Caco-2 (cell line): ENCODE measurements around the gene CABP1. TPM values are rescaled to one million over a fixed set of nuclear protein-coding genes. Genes with fewer than 3 reads are reported as not detected.

Experiments
- BruUV-seq: library from RNA; stranded (reverse); fragments of 400-500 nt; replicated peaks from 2 replicates; lab custom pipeline; 2021; lab: Mats Ljungman, UMichigan
- CTCF ChIA-PET: fragments of 300-600 bp; sonication (Branson Sonifier 250); formaldehyde crosslinking; loops from one replicate; lab custom pipeline; 2022; ENCODE audit warnings: antibody characterized with exemption; lab: Charles Lee
- POLR2A ChIA-PET: fragments of 300-600 bp; sonication (Branson Sonifier 250); formaldehyde crosslinking; loops from one replicate; lab custom pipeline; 2022; ENCODE audit warnings: antibody characterized with exemption; lab: Charles Lee
- DNase-seq, 2 experiments: peaks; one replicate each; pipeline versions ENCODE4 v3.0.0 to v3.0.0-alpha.2; 2020 to 2022
- H3K27me3 ChIP-seq: replicated peaks from 2 replicates; pipeline ENCODE4 v1.6.0; 2011; ENCODE audit warnings: low read length; ENCODE audit not compliant: control insufficient read depth, insufficient read depth
- H3K36me3 ChIP-seq: 2 replicates; pipeline ENCODE4 v1.5.1; 2011; ENCODE audit warnings: low read length; ENCODE audit not compliant: control insufficient read depth, insufficient read depth
- H3K4me1 ChIP-seq: fragments of 250-450 bp; sonication (Bioruptor Pico); 2 replicates; pipeline ENCODE4 v1.5.1; 2020; ENCODE audit warnings: mild to moderate bottlenecking
- H3K4me3 ChIP-seq: 2 replicates; pipeline ENCODE4 v1.5.1; 2011; ENCODE audit warnings: low read depth, mild to moderate bottlenecking, control low read depth, low read length
- H3K9me3 ChIP-seq: fragments of 250-450 bp; sonication (Bioruptor Pico); 2 replicates; pipeline ENCODE4 v1.5.1; 2020; ENCODE audit warnings: mild to moderate bottlenecking, moderate library complexity
- H3K27ac Mint-ChIP-seq: one replicate; pipeline ENCODE4 v1.8.0; 2022; ENCODE audit warnings: mixed read lengths; ENCODE audit not compliant: unreplicated experiment
- H3K27me3 Mint-ChIP-seq: one replicate; pipeline ENCODE4 v1.8.0; 2022; ENCODE audit warnings: mixed read lengths; ENCODE audit not compliant: insufficient read depth, unreplicated experiment
- H3K36me3 Mint-ChIP-seq: one replicate; pipeline ENCODE4 v1.8.0; 2022; ENCODE audit warnings: mild to moderate bottlenecking, mixed read lengths; ENCODE audit not compliant: insufficient read depth, unreplicated experiment
- H3K4me1 Mint-ChIP-seq: one replicate; pipeline ENCODE4 v1.8.0; 2022; ENCODE audit warnings: low read depth, mixed read lengths; ENCODE audit not compliant: unreplicated experiment
- H3K4me3 Mint-ChIP-seq: one replicate; pipeline ENCODE4 v1.8.0; 2022; ENCODE audit warnings: mild to moderate bottlenecking, moderate library complexity, mixed read lengths; ENCODE audit not compliant: unreplicated experiment
- H3K9me3 Mint-ChIP-seq: one replicate; pipeline ENCODE4 v1.8.0; 2022; ENCODE audit warnings: mixed read lengths; ENCODE audit not compliant: unreplicated experiment
- CTCF ChIP-seq, 2 experiments: fragments of 200-600 bp in 1 of 2; IDR thresholded peaks; 1 replicate in 1 of 2; 2 replicates in 1 of 2; pipeline versions ENCODE4 v1.5.1 to v1.8.0; 2011 to 2022; ENCODE audit warnings: antibody characterized with exemption in 1 of 2, control low read depth in 1 of 2, inconsistent platforms in 1 of 2, low read depth in 1 of 2, low read length in 1 of 2, mild to moderate bottlenecking in 1 of 2, moderate library complexity in 1 of 2; ENCODE audit not compliant: insufficient read depth in 1 of 2, severe bottlenecking in 1 of 2, unreplicated experiment in 1 of 2
- intact Hi-C: fragments of 100-400 bp; cut with micrococcal nuclease; formaldehyde crosslinking; loops from one replicate; pipeline ENCODE4 v1.10.0; 2022; ENCODE audit not compliant: unreplicated experiment
- total RNA-seq: library from RNA; stranded (reverse); gene quantifications from 2 replicates; pipeline ENCODE4 v1.2.3, GENCODE V29; 2022

CABP1 gene
- total RNA-seq, 1 experiment from 2014 or later: 0.95 TPM

DNA sequence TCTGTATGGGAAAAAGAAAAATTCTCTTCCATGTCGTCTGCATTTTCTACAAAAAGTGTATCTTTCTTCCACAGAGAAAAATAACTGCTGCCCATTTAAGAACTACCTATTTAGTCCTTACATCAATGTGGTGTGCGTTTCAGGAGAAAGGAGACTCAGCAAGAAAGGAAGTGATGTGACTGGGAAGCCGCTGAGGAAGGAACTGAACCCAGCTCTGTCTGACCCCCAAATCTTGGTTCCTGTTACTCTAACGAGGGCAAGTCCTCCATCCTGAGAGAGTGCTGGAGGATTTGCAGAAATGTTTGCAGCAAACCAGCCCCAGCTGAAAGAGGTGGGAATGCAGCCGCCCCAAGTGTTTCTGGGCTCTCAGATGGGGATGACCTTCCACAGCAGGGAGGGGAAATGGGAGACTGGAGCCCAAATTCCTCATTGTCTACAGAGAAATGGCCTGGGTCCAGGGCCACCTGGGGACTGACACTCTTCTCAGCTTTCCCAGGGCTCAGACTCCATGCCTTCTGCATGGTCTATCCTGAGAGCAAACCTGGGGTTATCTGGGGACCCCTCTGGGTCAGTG lies 39.8 kb downstream of the CABP1 start:
- Histone ChIP-seq H3K27me3 (no peaks in the 10 kb centered on the region; the same call in 1 of the 2 replicates), H3K36me3 (no peaks in the 10 kb centered on the region), H3K9me3 (no peaks in the 10 kb centered on the region), H3K4me1 (peaks cover 12% of the 10 kb centered on the region; the same call in 1 of the 2 replicates), H3K4me3 (no peak overlapping the region)
- H3K27ac Mint-ChIP-seq: no peak overlapping the region
- intact Hi-C loops: no loop called here
- H3K4me3 Mint-ChIP-seq: no peak overlapping the region
- H3K27me3 Mint-ChIP-seq: no peaks in the 10 kb centered on the region
- BruUV-seq: no TSS peak
- no peak for TF ChIP-seq CTCF (IDR thresholded peaks at IDR 0.05; ENCODE audit: insufficient read depth in 1 of 2, low read depth in 1 of 2, low read length in 1 of 2, severe bottlenecking in 1 of 2, unreplicated experiment in 1 of 2)
- no peaks in the 10 kb centered on the region for H3K36me3 Mint-ChIP-seq
- ChIA-PET CTCF (interaction anchor here (0.5 kb wide), 1 partner anchor 1451 kb away, joined by 3 read pairs; no protein-coding TSS in a partner anchor), POLR2A (no interaction called here)
- no peaks in the 10 kb centered on the region for H3K9me3 Mint-ChIP-seq
- no peaks in the 10 kb centered on the region for H3K4me1 Mint-ChIP-seq
- DNase-seq: no peak

- Histone ChIP-seq H3K27me3 (no peaks in the 10 kb centered on the region), H3K4me3 (no peak overlapping the region), H3K9me3 (no peaks in the 10 kb centered on the region), H3K36me3 (no peaks in the 10 kb centered on the region), H3K4me1 (peaks cover 11% of the 10 kb centered on the region)
- intact Hi-C loops: no loop called here
- peaks cover 9% of the 10 kb centered on the region for H3K36me3 Mint-ChIP-seq
- H3K27me3 Mint-ChIP-seq: no peaks in the 10 kb centered on the region
- no peak overlapping the region for H3K27ac Mint-ChIP-seq
- BruUV-seq: no TSS peak
- no peak for TF ChIP-seq CTCF (IDR thresholded peaks at IDR 0.05; ENCODE audit: insufficient read depth in 1 of 2, low read depth in 1 of 2, low read length in 1 of 2, severe bottlenecking in 1 of 2, unreplicated experiment in 1 of 2)
- DNase-seq: no peak
- ChIA-PET CTCF (no interaction called here), POLR2A (no interaction called here)
- peak overlapping the region; percentile 79 for H3K4me3 Mint-ChIP-seq
- peaks cover 14% of the 10 kb centered on the region for H3K4me1 Mint-ChIP-seq
- no peaks in the 10 kb centered on the region for H3K9me3 Mint-ChIP-seq
Observed at GRCh38 chr12:120684523-120684932, 44.1 kb downstream of the CABP1 start.

GRCh38 chr12:120685522-120685921 lies 45.1 kb downstream of the CABP1 start:
- H3K4me3 ChIP-seq: peak overlapping the region; percentile 90; the same call in 1 of the 2 replicates
- H3K9me3 ChIP-seq: no peaks in the 10 kb centered on the region
- DNase-seq: no peak
- ChIA-PET CTCF (no interaction called here), POLR2A (no interaction called here)
- no peaks in the 10 kb centered on the region for H3K36me3 ChIP-seq
- no peak for TF ChIP-seq CTCF (IDR thresholded peaks at IDR 0.05; ENCODE audit: insufficient read depth in 1 of 2, low read depth in 1 of 2, low read length in 1 of 2, severe bottlenecking in 1 of 2, unreplicated experiment in 1 of 2)
- no peaks in the 10 kb centered on the region for H3K9me3 Mint-ChIP-seq
- H3K4me3 Mint-ChIP-seq: peak overlapping the region; percentile 79
- BruUV-seq: no TSS peak
- peaks cover 16% of the 10 kb centered on the region for H3K4me1 ChIP-seq
- intact Hi-C loops: loop anchor here (5.0 kb wide), 1 partner anchor 38 kb away; no protein-coding TSS in a partner anchor
- H3K27me3 Mint-ChIP-seq: no peaks in the 10 kb centered on the region
- peaks cover 14% of the 10 kb centered on the region for H3K4me1 Mint-ChIP-seq
- H3K27me3 ChIP-seq: no peaks in the 10 kb centered on the region
- H3K27ac Mint-ChIP-seq: no peak overlapping the region
- H3K36me3 Mint-ChIP-seq: peaks cover 9% of the 10 kb centered on the region
